ENCODE data around the gene LSM4.

Gene LSM4

GRCh38 chr19:18292810-18293641 is 29.9 kb downstream of the LSM4 start:
- H3K36me3 ChIP-seq: no peaks in the 10 kb centered on the region
- intact Hi-C loops (cut with DNase I; ENCODE audit: low total_unique reads): no loop called here
- H3K4me3 ChIP-seq: peak overlapping the region; percentile 64
- peak; percentile 88 to 92 for DNase-seq
- peak overlapping the region; percentile 95 to 99 for H3K27ac ChIP-seq
- TF ChIP-seq CTCF (IDR thresholded peaks at IDR 0.05): no peak
- no peaks in the 10 kb centered on the region for H3K9me3 ChIP-seq
- H3K4me1 ChIP-seq: peaks cover 8 to 40% (median 35%) of the 10 kb centered on the region in 4 donors
- H3K27me3 ChIP-seq: no peaks in the 10 kb centered on the region

GRCh38 chr19:18292462-18292809 is 30.4 kb downstream of the LSM4 start:
- DNase-seq: no peak

GRCh38 chr19:18291590-18292461 is 31.1 kb downstream of the LSM4 start:
- no peaks in the 10 kb centered on the region for H3K9me3 ChIP-seq
- no peak for TF ChIP-seq CTCF (IDR thresholded peaks at IDR 0.05)
- no peaks in the 10 kb centered on the region for H3K27me3 ChIP-seq
- peak; percentile 87 to 96 for DNase-seq
- no peaks in the 10 kb centered on the region for H3K36me3 ChIP-seq
- H3K4me3 ChIP-seq: peak overlapping the region; percentile 64
- H3K4me1 ChIP-seq: peaks cover 8 to 43% (median 36%) of the 10 kb centered on the region in 4 donors
- H3K27ac ChIP-seq: peak overlapping the region; percentile 95 to 99
- intact Hi-C loops (cut with DNase I; ENCODE audit: low total_unique reads): no loop called here

More at GRCh38 chr19:18292462-18292809, 30.4 kb downstream of the LSM4 start:
- peaks cover 8 to 40% (median 35%) of the 10 kb centered on the region in 4 donors for H3K4me1 ChIP-seq
- no peaks in the 10 kb centered on the region for H3K36me3 ChIP-seq
- H3K4me3 ChIP-seq: peak overlapping the region; percentile 64
- intact Hi-C loops (cut with DNase I; ENCODE audit: low total_unique reads): no loop called here
- TF ChIP-seq CTCF (IDR thresholded peaks at IDR 0.05): no peak
- no peaks in the 10 kb centered on the region for H3K9me3 ChIP-seq
- peak overlapping the region; percentile 95 to 99 for H3K27ac ChIP-seq
- H3K27me3 ChIP-seq: no peaks in the 10 kb centered on the region

- intact Hi-C loops (cut with DNase I; ENCODE audit: low total_unique reads): no loop called here
- Histone ChIP-seq H3K9me3 (no peaks in the 10 kb centered on the region), H3K4me3 (peak overlapping the region; percentile 64), H3K27me3 (no peaks in the 10 kb centered on the region), H3K36me3 (no peaks in the 10 kb centered on the region), H3K27ac (peak overlapping the region; percentile 95 to 99), H3K4me1 (peaks cover 8 to 43% (median 38%) of the 10 kb centered on the region in 4 donors)
- DNase-seq: peak in 1 of 2 donors; percentile 77
- no peak for TF ChIP-seq CTCF (IDR thresholded peaks at IDR 0.05)
These were observed 31.8 kb downstream of the LSM4 start for GRCh38 chr19:18291019-18291524.

GRCh38 chr19:18290302-18291018 is 32.4 kb downstream of the LSM4 start:
- H3K27ac ChIP-seq: peak overlapping the region; percentile 95 to 99
- DNase-seq: peak in 1 of 2 donors; percentile 90
- H3K27me3 ChIP-seq: no peaks in the 10 kb centered on the region
- intact Hi-C loops (cut with DNase I; ENCODE audit: low total_unique reads): no loop called here
- H3K9me3 ChIP-seq: no peaks in the 10 kb centered on the region
- H3K4me1 ChIP-seq: peaks cover 8 to 46% (median 38%) of the 10 kb centered on the region in 4 donors
- no peak for TF ChIP-seq CTCF (IDR thresholded peaks at IDR 0.05)
- no peaks in the 10 kb centered on the region for H3K36me3 ChIP-seq
- no peak overlapping the region for H3K4me3 ChIP-seq
